Measurements from ENCODE around the gene KLC3. TPM values are rescaled to one million over a fixed set of nuclear protein-coding genes. Genes with fewer than 3 reads are reported as not detected.

Gene KLC3
- total RNA-seq: not detected

DNA sequence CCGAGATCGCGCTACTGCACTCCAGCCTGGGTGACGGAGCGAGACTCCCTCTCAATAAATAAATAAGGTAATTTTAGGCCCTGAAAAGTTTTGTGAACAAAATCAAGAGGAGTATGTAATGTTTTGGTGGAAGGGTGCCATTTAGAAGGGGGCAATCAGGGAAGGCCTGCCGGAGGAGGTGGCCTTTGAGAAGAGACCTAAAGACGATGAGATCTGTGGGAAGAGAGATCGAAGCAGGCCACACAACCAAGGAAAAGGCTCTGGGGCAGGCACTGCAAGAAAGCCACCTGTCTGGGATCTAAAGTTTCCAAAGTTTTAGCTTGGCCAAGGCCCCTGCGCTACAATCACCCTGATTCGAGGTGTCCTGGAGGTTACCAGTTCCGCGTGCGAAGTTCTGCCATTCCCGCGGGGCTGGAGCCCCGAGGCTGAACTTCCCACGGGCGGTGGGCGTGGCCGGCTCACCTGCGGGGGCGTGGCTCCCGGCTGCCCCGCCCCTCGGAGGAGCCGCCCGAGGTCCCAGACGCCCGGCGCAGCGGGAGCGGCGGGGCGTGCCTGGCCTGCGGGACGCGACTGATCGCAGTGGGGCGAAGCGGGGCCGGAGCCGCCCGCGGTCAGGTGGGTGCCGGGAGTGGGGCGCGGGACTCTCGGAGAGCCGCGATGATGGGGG, at the start of gene KLC3:
Gene KLC3, plus strand, starts transcription at position 519 of the 667 bp plus-strand sequence. CDS start 4,792 bp downstream, outside the sequence.
- Histone ChIP-seq H3K4me3 (peak within 1 kb of the TSS; percentile 15), H3K27me3 (peaks cover 6% of the 10 kb centered on the region), H3K36me3 (no peaks in the 10 kb centered on the region), H3K9ac (ENCODE audit: low read depth in 2 of 2, low read length in 2 of 2) (no peak within 1 kb of the TSS), H3K4me1 (no peaks in the 10 kb centered on the region), H3K27ac (no peak within 1 kb of the TSS), H3K9me3 (no peaks in the 10 kb centered on the region)
- DNase-seq: peak; percentile 63
- intact Hi-C loops (cut with DNase I): no loop called here
- TF ChIP-seq, protein P1, sequence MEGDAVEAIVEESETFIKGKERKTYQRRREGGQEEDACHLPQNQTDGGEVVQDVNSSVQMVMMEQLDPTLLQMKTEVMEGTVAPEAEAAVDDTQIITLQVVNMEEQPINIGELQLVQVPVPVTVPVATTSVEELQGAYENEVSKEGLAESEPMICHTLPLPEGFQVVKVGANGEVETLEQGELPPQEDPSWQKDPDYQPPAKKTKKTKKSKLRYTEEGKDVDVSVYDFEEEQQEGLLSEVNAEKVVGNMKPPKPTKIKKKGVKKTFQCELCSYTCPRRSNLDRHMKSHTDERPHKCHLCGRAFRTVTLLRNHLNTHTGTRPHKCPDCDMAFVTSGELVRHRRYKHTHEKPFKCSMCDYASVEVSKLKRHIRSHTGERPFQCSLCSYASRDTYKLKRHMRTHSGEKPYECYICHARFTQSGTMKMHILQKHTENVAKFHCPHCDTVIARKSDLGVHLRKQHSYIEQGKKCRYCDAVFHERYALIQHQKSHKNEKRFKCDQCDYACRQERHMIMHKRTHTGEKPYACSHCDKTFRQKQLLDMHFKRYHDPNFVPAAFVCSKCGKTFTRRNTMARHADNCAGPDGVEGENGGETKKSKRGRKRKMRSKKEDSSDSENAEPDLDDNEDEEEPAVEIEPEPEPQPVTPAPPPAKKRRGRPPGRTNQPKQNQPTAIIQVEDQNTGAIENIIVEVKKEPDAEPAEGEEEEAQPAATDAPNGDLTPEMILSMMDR (IDR thresholded peaks at IDR 0.05): no peak

DNA sequence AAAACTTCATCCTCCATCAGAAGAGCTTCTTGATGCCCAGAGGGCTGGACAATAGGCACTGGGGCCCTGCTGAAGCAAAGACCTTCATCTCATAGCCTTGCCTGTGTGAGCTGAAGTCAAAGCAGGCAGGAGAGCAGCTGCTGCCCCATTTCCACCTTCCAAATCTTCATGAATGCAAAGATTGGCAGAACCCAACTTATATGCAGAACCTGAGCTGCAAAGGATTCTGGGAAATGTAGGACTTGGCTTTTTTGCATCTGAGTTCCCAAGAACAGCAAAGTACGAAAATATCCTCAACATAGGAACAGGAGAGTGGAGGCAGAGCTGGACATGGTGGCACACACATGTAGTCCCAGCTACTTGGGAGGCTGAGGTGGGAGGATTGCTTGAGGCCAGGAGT, 48.7 kb upstream of the KLC3 start:
- TF ChIP-seq, protein P1 (IDR thresholded peaks at IDR 0.05): no peak
- Histone ChIP-seq H3K9me3 (no peaks in the 10 kb centered on the region), H3K4me3 (no peak overlapping the region), H3K9ac (ENCODE audit: low read depth in 2 of 2, low read length in 2 of 2) (no peak overlapping the region), H3K36me3 (no peaks in the 10 kb centered on the region), H3K27ac (no peak overlapping the region), H3K27me3 (no peaks in the 10 kb centered on the region), H3K4me1 (no peaks in the 10 kb centered on the region)
- DNase-seq: no peak
- intact Hi-C loops (cut with DNase I): no loop called here

DNA sequence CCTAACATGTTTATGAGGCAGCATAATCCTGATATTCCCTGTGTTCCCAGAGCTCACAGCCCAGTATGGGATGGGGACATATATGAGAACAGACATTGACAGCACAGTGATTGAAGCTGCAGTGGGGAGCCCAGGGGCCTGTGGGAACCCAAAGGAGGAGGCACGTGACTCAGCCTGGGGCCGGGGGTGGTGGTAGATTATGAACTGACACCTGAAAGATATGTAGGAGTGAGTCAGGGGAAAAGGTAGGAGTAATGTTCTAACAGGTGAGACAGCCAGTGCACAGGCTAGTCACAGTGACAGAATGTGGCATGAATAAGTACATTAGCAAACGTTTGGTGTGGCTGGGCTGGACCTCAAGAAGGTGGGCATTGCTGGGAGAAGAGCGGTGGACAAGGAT, 46.9 kb upstream of the KLC3 start:
- H3K9ac ChIP-seq (ENCODE audit: low read depth in 2 of 2, low read length in 2 of 2): no peak overlapping the region

DNA sequence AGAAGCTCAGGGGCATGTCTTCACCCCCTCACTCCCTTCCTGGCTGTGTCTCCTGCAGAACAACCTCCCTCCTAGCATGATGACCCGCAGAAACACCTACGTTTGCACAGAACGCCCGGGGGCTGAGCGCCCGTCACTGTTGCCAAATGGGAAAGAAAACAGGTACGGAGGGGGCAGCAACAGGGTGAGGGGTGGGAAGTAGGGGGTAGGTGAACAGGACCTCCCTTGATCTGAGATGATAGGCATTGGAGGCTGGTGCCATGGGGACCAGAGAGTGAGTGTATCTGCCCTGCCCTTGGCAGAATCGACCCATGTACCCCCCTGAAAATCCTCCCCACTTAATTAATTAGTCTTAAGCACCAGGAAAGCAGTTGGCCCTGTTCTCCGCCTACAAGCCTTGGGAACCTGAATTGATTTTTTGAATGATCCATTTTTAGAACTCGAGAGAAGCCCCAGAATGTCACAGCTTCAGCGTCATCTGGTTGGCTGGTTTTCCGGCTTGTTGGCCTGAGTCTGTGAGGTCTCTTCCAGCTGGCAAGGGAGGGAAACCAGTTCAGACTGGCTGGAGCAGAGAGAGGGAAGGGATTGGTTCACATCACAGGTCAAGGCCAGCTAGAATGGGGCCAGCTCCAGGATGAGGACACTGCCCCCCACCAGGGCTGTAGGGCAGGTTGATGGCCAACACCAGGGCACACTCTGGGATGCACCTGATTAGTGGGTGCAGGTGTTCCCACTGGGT, 46.1 kb upstream of the KLC3 start:
- H3K36me3 ChIP-seq: no peaks in the 10 kb centered on the region
- no peaks in the 10 kb centered on the region for H3K4me1 ChIP-seq
- DNase-seq: no peak
- H3K4me3 ChIP-seq: no peak overlapping the region
- H3K27me3 ChIP-seq: no peaks in the 10 kb centered on the region
- TF ChIP-seq, protein P1 (IDR thresholded peaks at IDR 0.05): no peak
- intact Hi-C loops (cut with DNase I): no loop called here
- no peaks in the 10 kb centered on the region for H3K9me3 ChIP-seq
- H3K9ac ChIP-seq (ENCODE audit: low read depth in 2 of 2, low read length in 2 of 2): no peak overlapping the region
- H3K27ac ChIP-seq: no peak overlapping the region

More for the DNA sequence above, 46.9 kb upstream of the KLC3 start:
- Histone ChIP-seq H3K36me3 (no peaks in the 10 kb centered on the region), H3K9me3 (no peaks in the 10 kb centered on the region), H3K27ac (no peak overlapping the region), H3K4me1 (no peaks in the 10 kb centered on the region), H3K27me3 (no peaks in the 10 kb centered on the region), H3K4me3 (no peak overlapping the region)
- intact Hi-C loops (cut with DNase I): no loop called here
- DNase-seq: no peak
- TF ChIP-seq, protein P1 (IDR thresholded peaks at IDR 0.05): no peak

DNA sequence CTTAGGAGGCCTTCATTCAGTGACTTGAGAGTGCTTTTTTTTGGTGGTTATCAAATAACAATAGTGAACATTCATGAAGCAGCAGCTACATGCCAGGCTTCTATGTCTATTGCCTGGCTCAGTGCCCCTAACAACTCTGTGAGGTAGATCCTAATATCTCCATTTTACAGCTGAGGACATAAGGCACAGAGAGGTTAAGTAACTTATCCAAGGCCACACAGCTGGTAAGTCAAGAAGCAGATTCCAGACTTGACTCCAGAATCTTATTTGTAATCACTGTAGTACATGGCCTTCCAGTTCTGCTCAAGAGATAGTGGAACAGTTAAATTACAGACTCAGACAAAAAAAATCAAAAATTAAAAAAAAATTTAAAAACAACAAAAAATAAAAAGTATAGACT, 44.7 kb upstream of the KLC3 start:
- H3K27ac ChIP-seq: no peak overlapping the region
- TF ChIP-seq, protein P1 (IDR thresholded peaks at IDR 0.05): no peak
- no peak overlapping the region for H3K9ac ChIP-seq (ENCODE audit: low read depth in 2 of 2, low read length in 2 of 2)
- no peaks in the 10 kb centered on the region for H3K9me3 ChIP-seq
- DNase-seq: no peak
- no peaks in the 10 kb centered on the region for H3K36me3 ChIP-seq
- no peak overlapping the region for H3K4me3 ChIP-seq
- H3K27me3 ChIP-seq: no peaks in the 10 kb centered on the region
- intact Hi-C loops (cut with DNase I): no loop called here
- no peaks in the 10 kb centered on the region for H3K4me1 ChIP-seq

All from colonic mucosa (tissue), 4 donors.